ENCODE measurements around the gene CTNNA1.
"Not testable (repeated sequence)": the region's sequence is repeated elsewhere in the genome, so short reads cannot be mapped to it uniquely, and the experiment has no call there.

DNA sequence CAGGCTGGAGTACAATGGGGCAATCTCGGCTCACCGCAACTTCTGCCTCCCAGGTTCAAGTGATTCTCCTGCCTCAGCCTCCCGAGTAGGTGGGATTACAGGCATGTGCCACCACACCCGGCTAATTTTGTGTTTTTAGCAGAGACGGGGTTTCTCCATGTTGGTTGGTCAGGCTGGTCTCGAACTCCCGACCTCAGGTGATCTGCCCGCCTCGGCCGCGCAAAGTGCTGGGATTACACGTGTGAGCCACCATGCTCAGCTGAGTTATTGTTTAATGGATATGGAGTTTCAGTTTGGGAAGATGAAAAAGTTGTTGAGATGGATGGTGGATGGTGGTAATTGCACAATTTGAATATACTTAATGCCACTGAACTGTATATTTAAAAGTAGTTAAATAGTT, 22.7 kb upstream of the CTNNA1 start:
- not testable (repeated sequence) for TF ChIP-seq CTCF (IDR thresholded peaks at IDR 0.05; ENCODE audit: insufficient read depth, low read length, poor library complexity, severe bottlenecking); EZH2phosphoT487 (conservative IDR thresholded peaks at IDR 0.05; ENCODE audit: low read length)

Measured in SU-DHL-6 (cell line).